A673 (cell line): ENCODE measurements around the gene C1orf141. TPM values are rescaled to one million over a fixed set of nuclear protein-coding genes. Genes with fewer than 3 reads are reported as not detected.
A peak's percentile ranks its signal among the peaks of the same experiment; 100 is the strongest.
"Not testable (repeated sequence)": the region's sequence is repeated elsewhere in the genome, so short reads cannot be mapped to it uniquely, and the experiment has no call there.

Experiments
- BruUV-seq: library from RNA; stranded (reverse); fragments of 400-500 nt; replicated peaks from 2 replicates; lab custom pipeline; 2021; lab: Mats Ljungman, UMichigan
- CTCF ChIA-PET: fragments of 300-600 bp; sonication (Branson Sonifier 250); formaldehyde crosslinking; loops from one replicate; lab custom pipeline; 2022; ENCODE audit warnings: antibody characterized with exemption; lab: Charles Lee
- POLR2A ChIA-PET: fragments of 300-600 bp; sonication (Branson Sonifier 250); formaldehyde crosslinking; loops from one replicate; lab custom pipeline; 2022; ENCODE audit warnings: antibody characterized with exemption; ENCODE audit not compliant: low non-redundant PET; lab: Charles Lee
- DNase-seq: peaks from one replicate; pipeline ENCODE4 v3.0.0-alpha.2; 2015; ENCODE audit warnings: low spot score
- H3K27ac ChIP-seq: fragments of 200-600 bp; sonication (generic); 2 replicates; pipeline ENCODE4 v1.5.1; 2016; ENCODE audit warnings: mixed run types, low read depth, mild to moderate bottlenecking, mixed read lengths, antibody characterized with exemption, low read length; ENCODE audit not compliant: poor library complexity, severe bottlenecking
- H3K27me3 ChIP-seq: fragments of 200-600 bp; sonication (generic); replicated peaks from 2 replicates; pipeline ENCODE4 v1.6.1; 2017; ENCODE audit warnings: mixed run types, low read depth, mild to moderate bottlenecking, mixed read lengths, antibody characterized with exemption, low read length; ENCODE audit not compliant: insufficient read depth, poor library complexity
- H3K36me3 ChIP-seq: fragments of 200-600 bp; sonication (generic); 2 replicates; pipeline ENCODE4 v1.6.1; 2016; ENCODE audit warnings: mixed run types, mild to moderate bottlenecking, mixed read lengths, antibody characterized with exemption, low read length; ENCODE audit not compliant: insufficient read depth, poor library complexity, severe bottlenecking
- H3K4me1 ChIP-seq: fragments of 200-600 bp; sonication (generic); 2 replicates; pipeline ENCODE4 v1.6.1; 2017; ENCODE audit warnings: mixed run types, mild to moderate bottlenecking, mixed read lengths, antibody characterized with exemption, low read length; ENCODE audit not compliant: insufficient read depth, poor library complexity, severe bottlenecking
- H3K4me3 ChIP-seq: fragments of 200-600 bp; sonication (generic); 2 replicates; pipeline ENCODE4 v1.5.1; 2016; ENCODE audit warnings: low read depth, mixed run types, mild to moderate bottlenecking, mixed read lengths, low read length; ENCODE audit not compliant: poor library complexity, severe bottlenecking
- H3K9me3 ChIP-seq: fragments of 200-600 bp; sonication (generic); 2 replicates; pipeline ENCODE4 v1.6.1; 2016; ENCODE audit warnings: mixed run types, low read depth, mild to moderate bottlenecking, mixed read lengths, antibody characterized with exemption, low read length; ENCODE audit not compliant: poor library complexity, severe bottlenecking
- EZH2 ChIP-seq: fragments of 200-600 bp; sonication (generic); IDR thresholded peaks from 2 replicates; pipeline ENCODE4 v1.6.1; 2017; ENCODE audit warnings: borderline replicate concordance, low read depth, mild to moderate bottlenecking, mixed read lengths, antibody characterized with exemption, low read length; ENCODE audit not compliant: poor library complexity, severe bottlenecking
- intact Hi-C: fragments of 100-400 bp; cut with micrococcal nuclease; formaldehyde crosslinking; loops from one replicate; pipeline ENCODE4 v1.10.0; 2022; ENCODE audit not compliant: unreplicated experiment
- total RNA-seq: library from RNA; stranded (reverse); gene quantifications from 2 replicates; pipeline ENCODE4 v1.2.3, GENCODE V29; 2021
- TF ChIP-seq, protein P1 (sequence below): fragments of 300-800, 200-600 bp; sonication (generic); conservative IDR thresholded peaks from 2 replicates; pipeline ENCODE4 v1.5.1; 2017; ENCODE audit warnings: low read depth, mild to moderate bottlenecking, antibody characterized with exemption, low read length, moderate library complexity, mixed read lengths

C1orf141 gene
- total RNA-seq, 1 experiment from 2014 or later = not detected

DNA sequence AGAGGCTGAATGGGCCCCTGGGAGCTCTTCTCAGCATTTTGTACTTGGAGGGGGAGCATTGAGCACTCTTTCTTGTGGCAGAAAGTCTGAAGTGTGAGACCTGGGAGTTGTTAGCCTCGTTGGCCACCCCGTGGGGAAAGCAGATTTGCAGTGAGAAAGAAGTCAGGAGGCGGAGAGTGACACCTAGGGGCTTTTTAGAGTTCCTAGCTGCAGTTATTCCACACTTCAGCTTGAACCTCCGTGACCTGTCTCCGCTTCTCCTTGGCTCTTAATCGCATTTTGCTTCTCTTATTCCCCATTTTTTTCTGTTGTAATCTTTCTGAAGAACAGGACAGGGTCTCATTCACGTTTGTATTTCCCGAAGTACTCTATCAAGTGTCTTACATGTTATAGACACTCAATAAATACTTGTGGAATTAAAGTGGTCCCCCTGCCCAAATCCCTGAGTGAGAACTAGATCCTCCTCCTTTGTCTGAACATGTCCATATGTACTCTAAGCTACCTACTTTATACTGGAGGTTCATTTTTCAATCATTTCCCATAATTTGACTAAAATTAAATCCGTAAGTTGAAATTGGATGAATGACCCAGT is 14.5 kb upstream of the C1orf141 start:
- Histone ChIP-seq H3K9me3 (no peaks in the 10 kb centered on the region), H3K27ac (no peak overlapping the region), H3K27me3 (no peaks in the 10 kb centered on the region), H3K4me1 (no peaks in the 10 kb centered on the region), H3K4me3 (no peak overlapping the region), H3K36me3 (no peaks in the 10 kb centered on the region)
- ChIA-PET CTCF (interaction anchor here (0.6 to 2.3 kb wide), 6 partner anchors 30 to 386 kb away, joined by 3 to 17 read pairs (median 6); no protein-coding TSS in a partner anchor), POLR2A (no interaction called here)
- TF ChIP-seq, protein P1, sequence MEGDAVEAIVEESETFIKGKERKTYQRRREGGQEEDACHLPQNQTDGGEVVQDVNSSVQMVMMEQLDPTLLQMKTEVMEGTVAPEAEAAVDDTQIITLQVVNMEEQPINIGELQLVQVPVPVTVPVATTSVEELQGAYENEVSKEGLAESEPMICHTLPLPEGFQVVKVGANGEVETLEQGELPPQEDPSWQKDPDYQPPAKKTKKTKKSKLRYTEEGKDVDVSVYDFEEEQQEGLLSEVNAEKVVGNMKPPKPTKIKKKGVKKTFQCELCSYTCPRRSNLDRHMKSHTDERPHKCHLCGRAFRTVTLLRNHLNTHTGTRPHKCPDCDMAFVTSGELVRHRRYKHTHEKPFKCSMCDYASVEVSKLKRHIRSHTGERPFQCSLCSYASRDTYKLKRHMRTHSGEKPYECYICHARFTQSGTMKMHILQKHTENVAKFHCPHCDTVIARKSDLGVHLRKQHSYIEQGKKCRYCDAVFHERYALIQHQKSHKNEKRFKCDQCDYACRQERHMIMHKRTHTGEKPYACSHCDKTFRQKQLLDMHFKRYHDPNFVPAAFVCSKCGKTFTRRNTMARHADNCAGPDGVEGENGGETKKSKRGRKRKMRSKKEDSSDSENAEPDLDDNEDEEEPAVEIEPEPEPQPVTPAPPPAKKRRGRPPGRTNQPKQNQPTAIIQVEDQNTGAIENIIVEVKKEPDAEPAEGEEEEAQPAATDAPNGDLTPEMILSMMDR = peak; percentile 72
- TF ChIP-seq EZH2 = no peak
- peak; percentile 81 for DNase-seq
- intact Hi-C loops = no loop called here
- BruUV-seq = no TSS peak

DNA sequence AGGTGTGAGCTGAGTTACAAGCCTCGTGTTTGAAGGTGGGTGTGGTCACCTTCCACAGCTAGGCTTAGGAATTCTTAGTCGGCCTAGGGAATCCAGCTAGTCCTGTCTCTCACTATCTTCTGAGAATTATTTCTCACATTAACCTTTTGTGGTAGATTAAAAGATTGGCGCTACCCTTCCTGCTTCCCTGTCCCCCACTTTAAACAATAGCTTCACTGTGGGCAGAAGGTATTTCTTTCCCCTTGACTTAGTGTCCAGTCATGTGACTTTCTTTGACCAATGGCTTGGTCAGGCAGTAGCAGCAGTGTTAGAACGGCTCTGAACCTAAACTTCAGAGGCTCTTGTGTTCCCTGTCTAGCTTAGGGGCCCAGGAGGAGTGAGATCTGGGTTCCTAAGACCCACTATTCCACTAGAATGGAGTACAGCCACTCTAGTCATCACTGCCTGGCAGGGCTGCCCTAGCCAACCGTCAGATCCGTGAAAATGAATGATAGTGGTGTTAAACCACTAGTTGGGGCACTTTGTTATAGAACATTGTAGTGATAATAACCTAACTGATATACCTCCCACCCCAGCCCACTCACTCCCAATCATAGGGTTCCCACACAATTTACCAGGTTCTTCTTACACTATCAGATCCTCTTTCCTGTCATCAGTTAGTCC is 13.9 kb upstream of the C1orf141 start:
- H3K4me1 ChIP-seq = no peaks in the 10 kb centered on the region
- H3K27ac ChIP-seq = no peak overlapping the region
- no TSS peak for BruUV-seq
- DNase-seq = no peak
- ChIA-PET POLR2A (no interaction called here), CTCF (interaction anchor here (0.8 to 2.3 kb wide), 4 partner anchors 152 to 385 kb away, joined by 3 to 17 read pairs (median 8); no protein-coding TSS in a partner anchor)
- TF ChIP-seq EZH2 = no peak
- TF ChIP-seq, protein P1 = no peak
- H3K36me3 ChIP-seq = no peaks in the 10 kb centered on the region
- intact Hi-C loops = loop anchor here (1.0 kb wide), 1 partner anchor 152 kb away; no protein-coding TSS in a partner anchor
- no peaks in the 10 kb centered on the region for H3K27me3 ChIP-seq
- H3K4me3 ChIP-seq = no peak overlapping the region
- no peaks in the 10 kb centered on the region for H3K9me3 ChIP-seq

DNA sequence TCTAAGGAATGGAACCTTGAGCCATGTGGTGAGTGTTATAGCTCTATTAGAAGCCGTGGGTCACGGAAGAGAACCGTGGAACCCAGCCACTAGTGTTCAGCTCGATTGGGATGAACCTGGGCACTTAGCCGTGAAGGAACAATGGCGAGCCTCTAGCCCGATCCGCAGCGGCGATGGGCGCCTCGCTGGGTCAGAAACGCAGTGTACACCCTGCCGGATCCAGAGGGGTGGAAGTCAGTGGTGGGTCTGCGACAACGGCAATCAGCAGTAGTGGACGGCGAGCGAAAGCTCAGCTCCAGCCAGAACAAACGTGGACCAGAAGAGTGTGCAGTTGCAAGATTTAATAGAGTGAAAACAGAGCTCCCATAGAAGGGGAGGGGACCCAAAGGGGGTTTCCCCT is 13.2 kb upstream of the C1orf141 start:
- POLR2A ChIA-PET, BruUV-seq: not testable (repeated sequence)

More for the DNA sequence above, 13.2 kb upstream of the C1orf141 start:
- not testable (repeated sequence) for DNase-seq, H3K4me1 ChIP-seq, H3K36me3 ChIP-seq, H3K27ac ChIP-seq, H3K27me3 ChIP-seq, H3K9me3 ChIP-seq, H3K4me3 ChIP-seq
- CTCF ChIA-PET = interaction anchor here (1.7 to 2.3 kb wide), 2 partner anchors 152 to 383 kb away, joined by 4 to 17 read pairs; no protein-coding TSS in a partner anchor
- intact Hi-C loops = loop anchor here (1.0 kb wide), 1 partner anchor 152 kb away; no protein-coding TSS in a partner anchor
